Measurements from ENCODE around the gene USP22. TPM values are rescaled to one million over a fixed set of nuclear protein-coding genes. Genes with fewer than 3 reads are reported as not detected.

The USP22 gene
- total RNA-seq, 2 donors from 2014 or later, result 379 to 396 TPM

DNA sequence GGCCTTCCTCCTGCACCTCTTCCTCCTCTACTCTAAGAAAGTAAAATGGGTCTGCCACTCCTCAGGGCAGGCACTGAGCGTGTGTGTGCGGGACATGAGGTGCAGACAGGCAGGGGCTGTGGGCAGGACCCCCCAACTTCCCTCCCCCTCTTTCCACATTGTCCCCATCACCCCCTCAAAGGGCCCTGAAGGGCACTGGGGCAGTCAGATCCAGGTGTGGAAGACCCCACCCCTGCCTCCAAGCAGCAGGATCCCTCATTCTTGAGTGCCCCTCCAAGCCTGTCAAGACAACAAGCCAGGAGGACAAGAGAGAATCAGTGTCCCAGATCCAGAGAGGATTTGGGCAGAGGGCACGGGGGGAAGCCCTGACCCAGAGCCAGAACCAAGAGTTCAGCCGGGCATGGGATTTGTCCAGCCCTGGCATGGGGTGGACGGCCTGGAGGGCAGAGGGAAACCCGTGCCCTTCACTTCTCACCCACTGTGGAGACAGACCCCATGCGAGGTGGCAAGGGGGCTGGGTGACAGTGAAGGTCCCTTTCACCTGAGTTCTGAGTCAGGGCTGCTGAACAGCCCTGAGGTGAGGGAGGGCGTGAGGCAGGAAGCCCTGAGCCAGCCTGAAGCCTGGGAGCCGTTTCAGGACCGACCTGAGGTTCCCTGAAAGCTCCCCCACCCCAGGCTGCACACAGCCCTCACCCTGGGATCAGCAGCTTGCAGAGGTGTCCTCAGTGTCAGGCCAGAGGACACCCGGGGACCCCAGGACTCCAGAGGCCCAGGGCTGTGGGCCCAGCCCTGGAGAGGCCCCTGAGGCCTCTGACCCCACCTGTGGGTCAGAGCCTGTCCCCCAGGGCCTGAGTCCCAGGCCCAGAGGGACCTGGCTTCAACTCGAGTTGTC lies 45.8 kb downstream of the USP22 start:
- Histone ChIP-seq H3K4me1 (ENCODE audit: control insufficient read depth, insufficient read depth, low read length) (no peaks in the 10 kb centered on the region), H3K9ac (ENCODE audit: extremely low read depth, low read length, poor library complexity, severe bottlenecking) (no peak overlapping the region), H3K36me3 (ENCODE audit: control insufficient read depth, insufficient read depth, low read length) (peaks cover 37% of the 10 kb centered on the region), H3K27ac (ENCODE audit: low read depth, low read length) (peak overlapping the region; percentile 66), H3K9me3 (ENCODE audit: control insufficient read depth, low read length) (no peaks in the 10 kb centered on the region), H3K27me3 (ENCODE audit: control insufficient read depth, insufficient read depth, low read length, poor library complexity, severe bottlenecking) (no peaks in the 10 kb centered on the region), H3K4me3 (ENCODE audit: low read length) (no peak overlapping the region)
- H3K4me3 Mint-ChIP-seq, result no peak overlapping the region
- WGBS, 2 experiments (ENCODE audit: insufficient coverage in 1 of 2, insufficient read length in 1 of 2), result 90 to 91% methylated on average over 6 to 12 of the region's 12 CpGs
- H3K4me1 Mint-ChIP-seq, result peaks cover 6% of the 10 kb centered on the region
- H3K27me3 Mint-ChIP-seq (ENCODE audit: insufficient read depth), result no peaks in the 10 kb centered on the region
- peaks cover 4% of the 10 kb centered on the region for H3K9me3 Mint-ChIP-seq
- peak; percentile 78 for DNase-seq
- peak overlapping the region; percentile 84 for H3K27ac Mint-ChIP-seq
- peaks cover 30% of the 10 kb centered on the region for H3K36me3 Mint-ChIP-seq (ENCODE audit: low read depth)
- TF ChIP-seq, protein P1, sequence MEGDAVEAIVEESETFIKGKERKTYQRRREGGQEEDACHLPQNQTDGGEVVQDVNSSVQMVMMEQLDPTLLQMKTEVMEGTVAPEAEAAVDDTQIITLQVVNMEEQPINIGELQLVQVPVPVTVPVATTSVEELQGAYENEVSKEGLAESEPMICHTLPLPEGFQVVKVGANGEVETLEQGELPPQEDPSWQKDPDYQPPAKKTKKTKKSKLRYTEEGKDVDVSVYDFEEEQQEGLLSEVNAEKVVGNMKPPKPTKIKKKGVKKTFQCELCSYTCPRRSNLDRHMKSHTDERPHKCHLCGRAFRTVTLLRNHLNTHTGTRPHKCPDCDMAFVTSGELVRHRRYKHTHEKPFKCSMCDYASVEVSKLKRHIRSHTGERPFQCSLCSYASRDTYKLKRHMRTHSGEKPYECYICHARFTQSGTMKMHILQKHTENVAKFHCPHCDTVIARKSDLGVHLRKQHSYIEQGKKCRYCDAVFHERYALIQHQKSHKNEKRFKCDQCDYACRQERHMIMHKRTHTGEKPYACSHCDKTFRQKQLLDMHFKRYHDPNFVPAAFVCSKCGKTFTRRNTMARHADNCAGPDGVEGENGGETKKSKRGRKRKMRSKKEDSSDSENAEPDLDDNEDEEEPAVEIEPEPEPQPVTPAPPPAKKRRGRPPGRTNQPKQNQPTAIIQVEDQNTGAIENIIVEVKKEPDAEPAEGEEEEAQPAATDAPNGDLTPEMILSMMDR (conservative IDR thresholded peaks at IDR 0.05), result no peak

DNA sequence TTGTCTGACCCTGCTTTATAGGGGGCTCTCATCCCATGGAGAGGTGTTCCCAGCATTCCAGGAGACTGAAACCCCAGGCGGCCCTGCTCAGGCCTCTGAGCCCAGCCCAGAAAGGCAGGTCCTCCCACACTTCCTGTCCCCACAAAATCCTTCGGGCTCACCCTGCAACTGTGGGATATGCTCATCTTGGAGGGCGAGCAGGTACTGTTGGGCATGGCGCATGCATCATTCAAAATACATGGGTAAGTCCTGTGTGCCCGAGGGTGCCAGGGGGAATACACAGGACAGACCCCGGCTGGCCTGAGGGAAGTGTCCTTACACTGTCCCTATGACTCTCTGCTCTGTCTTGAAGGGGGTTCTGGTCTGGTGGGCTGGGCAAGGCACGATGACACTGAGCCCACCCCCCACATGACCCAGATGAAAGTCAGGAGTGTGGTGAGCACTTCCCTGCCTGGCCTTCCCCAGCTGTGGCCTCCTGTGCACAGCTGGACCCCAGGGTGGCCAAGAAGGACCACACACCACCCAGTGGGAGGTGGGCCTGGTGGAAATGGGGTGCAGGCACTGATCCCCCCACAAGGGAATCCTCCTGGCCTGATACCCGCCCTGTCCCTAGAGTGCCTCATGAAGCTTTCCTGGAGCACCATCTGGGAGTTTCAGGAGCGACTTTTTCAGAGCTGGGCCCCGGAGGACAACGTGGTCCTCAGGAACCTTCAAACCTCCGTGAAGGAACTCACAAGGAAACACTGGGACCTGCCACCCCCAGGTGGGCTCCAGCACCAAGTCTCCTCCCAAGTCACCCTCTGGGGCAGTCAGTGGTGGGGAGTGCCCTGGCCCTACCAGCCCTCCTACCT lies 46.7 kb downstream of the USP22 start:
- no peak overlapping the region for H3K27ac ChIP-seq (ENCODE audit: low read depth, low read length)
- H3K27ac Mint-ChIP-seq, result peak overlapping the region; percentile 44
- no peak overlapping the region for H3K4me3 ChIP-seq (ENCODE audit: low read length)
- H3K36me3 Mint-ChIP-seq (ENCODE audit: low read depth), result peaks cover 22% of the 10 kb centered on the region
- no peak overlapping the region for H3K4me3 Mint-ChIP-seq
- H3K9me3 ChIP-seq (ENCODE audit: control insufficient read depth, low read length), result no peaks in the 10 kb centered on the region
- H3K4me1 ChIP-seq (ENCODE audit: control insufficient read depth, insufficient read depth, low read length), result no peaks in the 10 kb centered on the region
- H3K4me1 Mint-ChIP-seq, result peaks cover 6% of the 10 kb centered on the region
- no peaks in the 10 kb centered on the region for H3K27me3 ChIP-seq (ENCODE audit: control insufficient read depth, insufficient read depth, low read length, poor library complexity, severe bottlenecking)
- peaks cover 30% of the 10 kb centered on the region for H3K36me3 ChIP-seq (ENCODE audit: control insufficient read depth, insufficient read depth, low read length)
- DNase-seq, result peak; percentile 57
- 88 to 92% methylated on average over 6 to 12 of the region's 12 CpGs for WGBS, 2 experiments (ENCODE audit: insufficient coverage in 1 of 2, insufficient read length in 1 of 2)
- TF ChIP-seq, protein P1 (conservative IDR thresholded peaks at IDR 0.05), result no peak
- peaks cover 4% of the 10 kb centered on the region for H3K9me3 Mint-ChIP-seq
- no peak overlapping the region for H3K9ac ChIP-seq (ENCODE audit: extremely low read depth, low read length, poor library complexity, severe bottlenecking)
- H3K27me3 Mint-ChIP-seq (ENCODE audit: insufficient read depth), result no peaks in the 10 kb centered on the region

DNA sequence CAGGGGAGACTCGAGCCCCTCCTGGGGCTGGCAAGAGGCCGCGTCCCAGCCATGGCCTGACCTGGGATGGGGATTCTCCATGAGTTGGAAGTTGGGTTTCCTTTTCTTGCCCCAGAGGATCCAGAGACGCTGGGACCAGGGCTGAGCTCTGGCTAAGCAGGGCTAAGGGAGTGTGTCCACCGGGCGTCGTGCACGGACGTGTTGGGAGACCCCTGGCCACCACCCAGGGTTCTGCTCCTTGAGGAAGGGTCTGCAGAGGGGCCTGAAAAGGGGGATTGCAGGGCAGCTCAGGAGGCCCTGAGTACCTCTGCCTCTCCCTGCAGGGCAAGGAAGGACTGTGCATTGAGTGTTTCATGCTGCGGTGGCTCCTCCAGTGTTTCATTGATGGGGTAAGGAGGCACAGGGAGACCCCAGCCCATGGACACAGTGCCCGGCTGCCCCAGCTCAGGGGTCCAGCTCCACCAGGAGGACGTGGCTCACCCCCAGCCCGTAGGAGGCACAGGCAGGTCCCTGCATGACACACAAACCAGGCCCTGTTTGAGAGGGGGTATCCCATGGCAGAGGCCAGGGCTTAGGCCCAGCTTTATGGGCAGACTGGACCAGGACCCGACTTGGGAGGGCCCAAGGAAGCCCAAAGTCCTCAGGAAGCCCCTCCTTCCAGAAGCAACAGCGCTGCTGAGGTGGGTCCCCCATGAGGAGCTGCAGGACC lies 47.5 kb downstream of the USP22 start:
- Histone ChIP-seq H3K27me3 (ENCODE audit: control insufficient read depth, insufficient read depth, low read length, poor library complexity, severe bottlenecking) (no peaks in the 10 kb centered on the region), H3K9me3 (ENCODE audit: control insufficient read depth, low read length) (no peaks in the 10 kb centered on the region), H3K36me3 (ENCODE audit: control insufficient read depth, insufficient read depth, low read length) (peaks cover 22% of the 10 kb centered on the region), H3K4me3 (ENCODE audit: low read length) (no peak overlapping the region), H3K27ac (ENCODE audit: low read depth, low read length) (no peak overlapping the region), H3K9ac (ENCODE audit: extremely low read depth, low read length, poor library complexity, severe bottlenecking) (no peak overlapping the region), H3K4me1 (ENCODE audit: control insufficient read depth, insufficient read depth, low read length) (no peaks in the 10 kb centered on the region)
- H3K4me3 Mint-ChIP-seq, result no peak overlapping the region
- 94 to 100% methylated on average over 5 to 15 of the region's 15 CpGs for WGBS, 2 experiments (ENCODE audit: insufficient coverage in 1 of 2, insufficient read length in 1 of 2)
- TF ChIP-seq, protein P1 (conservative IDR thresholded peaks at IDR 0.05), result no peak
- peaks cover 4% of the 10 kb centered on the region for H3K9me3 Mint-ChIP-seq
- H3K4me1 Mint-ChIP-seq, result peaks cover 6% of the 10 kb centered on the region
- H3K36me3 Mint-ChIP-seq (ENCODE audit: low read depth), result peaks cover 16% of the 10 kb centered on the region
- no peaks in the 10 kb centered on the region for H3K27me3 Mint-ChIP-seq (ENCODE audit: insufficient read depth)
- peak; percentile 64 for DNase-seq
- no peak overlapping the region for H3K27ac Mint-ChIP-seq
